IMR-90 (cell line): Measurements from ENCODE around the gene WDR81. TPM values are rescaled to one million over a fixed set of nuclear protein-coding genes. Genes with fewer than 3 reads are reported as not detected.

Experiments used
- ATAC-seq: fragments of 200-7000 bp; cut with Tn5 transposase; 2 replicates; pipeline ENCODE4 v1.9.1; 2020; ENCODE audit warnings: low read depth, mild to moderate bottlenecking, moderate library complexity
- BruUV-seq: library from RNA; stranded (reverse); fragments of 400-500 nt; replicated peaks from 2 replicates; lab custom pipeline; 2021; lab: Mats Ljungman, UMichigan
- CTCF ChIA-PET: fragments of 300-600 bp; formaldehyde crosslinking; extraction: SDS; loops from one replicate; lab custom pipeline; 2021; ENCODE audit warnings: antibody characterized with exemption; lab: Yijun Ruan, JAX
- POLR2A ChIA-PET: fragments of 300-600 bp; sonication (Branson Sonifier 250); formaldehyde crosslinking; loops from one replicate; lab custom pipeline; 2022; ENCODE audit warnings: antibody characterized with exemption; ENCODE audit not compliant: unreplicated experiment; lab: Charles Lee
- DNase-seq: peaks from one replicate; pipeline ENCODE4 v3.0.0; 2013
- H2AFZ ChIP-seq: replicated peaks from 2 replicates; pipeline ENCODE3; 2013; ENCODE audit warnings: low read length, mild to moderate bottlenecking; ENCODE audit not compliant: poor library complexity
- H2AK5ac ChIP-seq: 2 replicates; pipeline ENCODE4 v1.6.1; 2013; ENCODE audit warnings: low read depth, low read length, inconsistent platforms
- H2AK9ac ChIP-seq: replicated peaks from 2 replicates; pipeline ENCODE3; 2013; ENCODE audit warnings: mild to moderate bottlenecking, low read depth, low read length, moderate library complexity; ENCODE audit not compliant: poor library complexity
- H2BK120ac ChIP-seq: 2 replicates; pipeline ENCODE4 v1.6.1; 2013; ENCODE audit warnings: low read depth, low read length, inconsistent platforms
- H2BK15ac ChIP-seq: 3 replicates; pipeline ENCODE4 v1.6.1; 2013; ENCODE audit warnings: low read depth, low read length, inconsistent platforms
- H2BK20ac ChIP-seq: 2 replicates; pipeline ENCODE4 v1.6.1; 2013; ENCODE audit warnings: low read depth, mild to moderate bottlenecking, inconsistent platforms, low read length, moderate library complexity
- H2BK5ac ChIP-seq: 2 replicates; pipeline ENCODE4 v1.6.1; 2013; ENCODE audit warnings: mild to moderate bottlenecking, low read depth, low read length, inconsistent platforms; ENCODE audit not compliant: poor library complexity, severe bottlenecking
- H3K14ac ChIP-seq: replicated peaks from 2 replicates; pipeline ENCODE4 v1.6.1; 2013; ENCODE audit warnings: low read depth, low read length, inconsistent platforms
- H3K18ac ChIP-seq: 2 replicates; pipeline ENCODE4 v1.6.1; 2013; ENCODE audit warnings: low read depth, low read length, control low read depth
- H3K23ac ChIP-seq: 2 replicates; pipeline ENCODE4 v1.6.1; 2013; ENCODE audit warnings: low read depth, low read length, inconsistent platforms
- H3K27ac ChIP-seq: 2 replicates; pipeline ENCODE4 v1.5.1; 2013; ENCODE audit warnings: mild to moderate bottlenecking, control low read depth, low read length; ENCODE audit not compliant: insufficient read depth
- H3K27me3 ChIP-seq: 2 replicates; pipeline ENCODE4 v1.6.1; 2013; ENCODE audit warnings: low read length; ENCODE audit not compliant: control insufficient read depth, insufficient read depth
- H3K36me3 ChIP-seq: 2 replicates; pipeline ENCODE4 v1.6.1; 2013; ENCODE audit warnings: low read length, mixed read lengths; ENCODE audit not compliant: control insufficient read depth, insufficient read depth
- H3K4ac ChIP-seq: 2 replicates; pipeline ENCODE4 v1.6.1; 2013; ENCODE audit warnings: low read depth, low read length, inconsistent platforms
- H3K4me1 ChIP-seq: 2 replicates; pipeline ENCODE4 v1.6.1; 2013; ENCODE audit warnings: low read length, mixed read lengths; ENCODE audit not compliant: control insufficient read depth, insufficient read depth
- H3K4me2 ChIP-seq: 2 replicates; pipeline ENCODE4 v1.6.1; 2013; ENCODE audit warnings: low read depth, mild to moderate bottlenecking, control low read depth, low read length, moderate library complexity
- H3K4me3 ChIP-seq: 2 replicates; pipeline ENCODE4 v1.5.1; 2013; ENCODE audit warnings: low read depth, mild to moderate bottlenecking, control low read depth, low read length, moderate library complexity; ENCODE audit not compliant: insufficient read depth
- H3K56ac ChIP-seq: 2 replicates; pipeline ENCODE4 v1.6.1; 2013; ENCODE audit warnings: low read length, inconsistent platforms; ENCODE audit not compliant: insufficient read depth; ENCODE audit errors: extremely low read depth
- H3K79me1 ChIP-seq, 2 experiments: 2 replicates each; pipeline ENCODE4 v1.6.1; 2013; ENCODE audit warnings: low read length in 2 of 2, inconsistent platforms in 1 of 2, low read depth in 1 of 2
- H3K9ac ChIP-seq: 2 replicates; pipeline ENCODE4 v1.6.1; 2013; ENCODE audit warnings: low read depth, low read length, control low read depth
- H3K9me1 ChIP-seq: 2 replicates; pipeline ENCODE4 v1.6.1; 2013; ENCODE audit warnings: low read length, inconsistent platforms; ENCODE audit not compliant: insufficient read depth
- H3K9me3 ChIP-seq: 2 replicates; pipeline ENCODE4 v1.6.1; 2013; ENCODE audit warnings: low read length; ENCODE audit not compliant: control insufficient read depth, insufficient read depth
- H4K20me1 ChIP-seq: 2 replicates; pipeline ENCODE4 v1.6.1; 2013; ENCODE audit warnings: low read length, inconsistent platforms; ENCODE audit not compliant: insufficient read depth
- H4K5ac ChIP-seq: 2 replicates; pipeline ENCODE4 v1.6.1; 2013; ENCODE audit warnings: mild to moderate bottlenecking, low read depth, low read length, control low read depth
- H4K8ac ChIP-seq, 2 experiments: 2 replicates each; pipeline ENCODE4 v1.6.1; 2013; ENCODE audit warnings: low read depth in 2 of 2, low read length in 2 of 2, control low read depth in 1 of 2, inconsistent platforms in 1 of 2
- H4K91ac ChIP-seq: 2 replicates; pipeline ENCODE4 v1.6.1; 2013; ENCODE audit warnings: low read depth, low read length, inconsistent platforms; ENCODE audit not compliant: insufficient read depth
- MAFK ChIP-seq: IDR thresholded peaks from 2 replicates; pipeline ENCODE4 v1.6.1; 2012; ENCODE audit warnings: low read depth, low read length, improper control_type of control experiment
- MXI1 ChIP-seq: IDR thresholded peaks from 2 replicates; pipeline ENCODE4 v1.6.1; 2012; ENCODE audit warnings: low read depth, mild to moderate bottlenecking, low read length, moderate library complexity, borderline replicate concordance
- RAD21 ChIP-seq: IDR thresholded peaks from 2 replicates; pipeline ENCODE4 v1.6.1; 2012; ENCODE audit warnings: low read length, improper control_type of control experiment
- RCOR1 ChIP-seq: IDR thresholded peaks from 2 replicates; pipeline ENCODE4 v1.6.1; 2012; ENCODE audit warnings: mild to moderate bottlenecking, low read length, improper control_type of control experiment; ENCODE audit not compliant: insufficient replicate concordance
- USF2 ChIP-seq: fragments of 150-350 bp; IDR thresholded peaks from 2 replicates; pipeline ENCODE4 v1.6.1; 2017; ENCODE audit warnings: mild to moderate bottlenecking, antibody characterized with exemption, low read length, low read depth
- WGBS, 2 experiments: methylation state at CpG; one replicate each; pipeline versions ENCODE4 v1.1.5 to v1.1.7; 2013; ENCODE audit warnings: missing lambda C conversion rate in 2 of 2; ENCODE audit not compliant: insufficient read length in 1 of 2; ENCODE audit errors: extremely low coverage in 2 of 2; 5-methylcytosine and 5-hydroxymethylcytosine counted together
- dilution Hi-C: fragments of 300-500 bp; cut with HindIII; formaldehyde crosslinking; loops from one replicate; pipeline ENCODE4 v1.14.3; 2018; ENCODE audit warnings: low sequenced_read_pairs; ENCODE audit not compliant: unreplicated experiment
- in situ Hi-C: fragments of 300-500 bp; cut with MboI; formaldehyde crosslinking; loops from 3 replicates; pipeline ENCODE4 v1.14.3; 2019; ENCODE audit warnings: low sequenced_read_pairs, inconsistent platforms, mixed read lengths
- intact Hi-C: fragments of 100-400 bp; cut with micrococcal nuclease; formaldehyde crosslinking; loops from 2 replicates; pipeline ENCODE4 v1.10.0; 2022
- polyA plus RNA-seq, 3 experiments: library from polyadenylated mRNA; depleted of rRNA; stranded (reverse); fragments of >200 nt; gene quantifications; 2 replicates each; pipeline ENCODE4 v1.2.3, GENCODE V29; 2012; ENCODE audit warnings: low replicate concordance in 1 of 3
- total RNA-seq: library from RNA; depleted of rRNA; stranded (reverse); fragments of >200 nt; gene quantifications from 2 replicates; pipeline ENCODE4 v1.2.3, GENCODE V29; 2012

WDR81 gene
- total and polyA plus RNA-seq, 2 of the 4 experiments (the other 2 are of a cell fraction) = 3.0 to 8.4 TPM

DNA sequence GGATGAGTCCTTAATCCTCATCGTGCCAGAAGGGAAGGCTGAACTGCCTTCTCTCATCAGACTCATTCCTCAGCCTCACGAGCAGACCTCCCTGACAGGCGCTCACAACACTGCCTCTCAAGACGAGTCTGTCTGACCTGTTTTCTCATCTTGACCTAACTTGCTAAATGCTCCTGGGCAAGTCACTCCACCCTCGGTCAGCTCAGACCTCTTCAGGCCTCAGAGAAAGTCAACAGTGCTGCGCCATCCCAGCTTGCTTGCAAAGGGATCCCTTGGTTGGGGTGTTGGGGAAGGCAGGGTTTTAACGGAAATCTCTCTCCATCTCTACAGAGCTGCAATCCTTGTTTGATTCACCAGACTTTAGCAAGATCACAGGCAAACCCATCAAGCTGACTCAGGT is 52.4 kb downstream of the WDR81 start:
- ChIA-PET POLR2A (no interaction called here), CTCF (no interaction called here)
- no peak overlapping the region for H3K18ac ChIP-seq
- H3K4me1 ChIP-seq = peaks cover 14% of the 10 kb centered on the region
- peaks cover 33% of the 10 kb centered on the region for H3K36me3 ChIP-seq
- intact Hi-C loops (no loop called here), dilution Hi-C loops (no loop called here), in situ Hi-C loops (no loop called here)
- no peak overlapping the region for H3K4ac ChIP-seq
- H4K8ac ChIP-seq = no peak overlapping the region
- H2BK120ac ChIP-seq = no peak overlapping the region
- H2BK15ac ChIP-seq = no peak overlapping the region
- H3K56ac ChIP-seq = no peak overlapping the region
- no peaks in the 10 kb centered on the region for H3K9me3 ChIP-seq
- no peak overlapping the region for H3K14ac ChIP-seq
- H3K9me1 ChIP-seq = peaks cover 12% of the 10 kb centered on the region; the same call in 1 of the 2 replicates
- H3K79me1 ChIP-seq = 0 out of 4 replicates have a peak, but pooled peaks cover 0 to 6% of the 10 kb centered on the region in 2 experiments
- DNase-seq (no peak), ATAC-seq (no peak)
- H2AK5ac ChIP-seq = no peak overlapping the region
- H3K9ac ChIP-seq = no peak overlapping the region
- H2AFZ ChIP-seq = no peak overlapping the region
- no peak overlapping the region for H2AK9ac ChIP-seq
- no peak overlapping the region for H4K5ac ChIP-seq
- H3K4me2 ChIP-seq = no peak overlapping the region
- WGBS, 2 experiments = no CpG with 5 or more reads among the region's 7 CpGs
- peaks cover 3% of the 10 kb centered on the region for H4K20me1 ChIP-seq
- no peak overlapping the region for H2BK5ac ChIP-seq
- no peaks in the 10 kb centered on the region for H3K27me3 ChIP-seq
- H4K91ac ChIP-seq = no peak overlapping the region
- BruUV-seq = TSS peak; percentile 76
- TF ChIP-seq MAFK (no peak), MXI1 (no peak), USF2 (no peak), RAD21 (no peak), RCOR1 (no peak)
- no peak overlapping the region for H3K23ac ChIP-seq
- no peak overlapping the region for H3K4me3 ChIP-seq
- H2BK20ac ChIP-seq = no peak overlapping the region
- no peak overlapping the region for H3K27ac ChIP-seq
